Caco-2 (cell line): ENCODE measurements around the gene PKD2. TPM values are rescaled to one million over a fixed set of nuclear protein-coding genes. Genes with fewer than 3 reads are reported as not detected.
A peak's percentile ranks its signal among the peaks of the same experiment; 100 is the strongest.

Experiments
- BruUV-seq: library from RNA; stranded (reverse); fragments of 400-500 nt; replicated peaks from 2 replicates; lab custom pipeline; 2021; lab: Mats Ljungman, UMichigan
- CTCF ChIA-PET: fragments of 300-600 bp; sonication (Branson Sonifier 250); formaldehyde crosslinking; loops from one replicate; lab custom pipeline; 2022; ENCODE audit warnings: antibody characterized with exemption; lab: Charles Lee
- POLR2A ChIA-PET: fragments of 300-600 bp; sonication (Branson Sonifier 250); formaldehyde crosslinking; loops from one replicate; lab custom pipeline; 2022; ENCODE audit warnings: antibody characterized with exemption; lab: Charles Lee
- DNase-seq, 2 experiments: peaks; one replicate each; pipeline versions ENCODE4 v3.0.0 to v3.0.0-alpha.2; 2020 to 2022
- H3K27me3 ChIP-seq: replicated peaks from 2 replicates; pipeline ENCODE4 v1.6.0; 2011; ENCODE audit warnings: low read length; ENCODE audit not compliant: control insufficient read depth, insufficient read depth
- H3K36me3 ChIP-seq: 2 replicates; pipeline ENCODE4 v1.5.1; 2011; ENCODE audit warnings: low read length; ENCODE audit not compliant: control insufficient read depth, insufficient read depth
- H3K4me1 ChIP-seq: fragments of 250-450 bp; sonication (Bioruptor Pico); 2 replicates; pipeline ENCODE4 v1.5.1; 2020; ENCODE audit warnings: mild to moderate bottlenecking
- H3K4me3 ChIP-seq: 2 replicates; pipeline ENCODE4 v1.5.1; 2011; ENCODE audit warnings: low read depth, mild to moderate bottlenecking, control low read depth, low read length
- H3K9me3 ChIP-seq: fragments of 250-450 bp; sonication (Bioruptor Pico); 2 replicates; pipeline ENCODE4 v1.5.1; 2020; ENCODE audit warnings: mild to moderate bottlenecking, moderate library complexity
- H3K27ac Mint-ChIP-seq: one replicate; pipeline ENCODE4 v1.8.0; 2022; ENCODE audit warnings: mixed read lengths; ENCODE audit not compliant: unreplicated experiment
- H3K27me3 Mint-ChIP-seq: one replicate; pipeline ENCODE4 v1.8.0; 2022; ENCODE audit warnings: mixed read lengths; ENCODE audit not compliant: insufficient read depth, unreplicated experiment
- H3K36me3 Mint-ChIP-seq: one replicate; pipeline ENCODE4 v1.8.0; 2022; ENCODE audit warnings: mild to moderate bottlenecking, mixed read lengths; ENCODE audit not compliant: insufficient read depth, unreplicated experiment
- H3K4me1 Mint-ChIP-seq: one replicate; pipeline ENCODE4 v1.8.0; 2022; ENCODE audit warnings: low read depth, mixed read lengths; ENCODE audit not compliant: unreplicated experiment
- H3K4me3 Mint-ChIP-seq: one replicate; pipeline ENCODE4 v1.8.0; 2022; ENCODE audit warnings: mild to moderate bottlenecking, moderate library complexity, mixed read lengths; ENCODE audit not compliant: unreplicated experiment
- H3K9me3 Mint-ChIP-seq: one replicate; pipeline ENCODE4 v1.8.0; 2022; ENCODE audit warnings: mixed read lengths; ENCODE audit not compliant: unreplicated experiment
- intact Hi-C: fragments of 100-400 bp; cut with micrococcal nuclease; formaldehyde crosslinking; loops from one replicate; pipeline ENCODE4 v1.10.0; 2022; ENCODE audit not compliant: unreplicated experiment
- total RNA-seq: library from RNA; stranded (reverse); gene quantifications from 2 replicates; pipeline ENCODE4 v1.2.3, GENCODE V29; 2022
- TF ChIP-seq, protein P1 (sequence below), 2 experiments: fragments of 200-600 bp in 1 of 2; IDR thresholded peaks; 1 replicate in 1 of 2; 2 replicates in 1 of 2; pipeline versions ENCODE4 v1.5.1 to v1.8.0; 2011 to 2022; ENCODE audit warnings: antibody characterized with exemption in 1 of 2, control low read depth in 1 of 2, inconsistent platforms in 1 of 2, low read depth in 1 of 2, low read length in 1 of 2, mild to moderate bottlenecking in 1 of 2, moderate library complexity in 1 of 2; ENCODE audit not compliant: insufficient read depth in 1 of 2, severe bottlenecking in 1 of 2, unreplicated experiment in 1 of 2

Gene PKD2
- total RNA-seq, 1 experiment from 2014 or later: 7.3 TPM

GRCh38 chr4:88008122-88008742, 797 bp downstream of the PKD2 start:
- intact Hi-C loops: no loop called here
- ChIA-PET CTCF (no interaction called here), POLR2A (no interaction called here)
- H3K36me3 Mint-ChIP-seq: no peaks in the 10 kb centered on the region
- H3K27ac Mint-ChIP-seq: no peak overlapping the region
- H3K27me3 Mint-ChIP-seq: peaks cover 7% of the 10 kb centered on the region
- peak overlapping the region; percentile 49 for H3K4me3 Mint-ChIP-seq
- TF ChIP-seq, protein P1, sequence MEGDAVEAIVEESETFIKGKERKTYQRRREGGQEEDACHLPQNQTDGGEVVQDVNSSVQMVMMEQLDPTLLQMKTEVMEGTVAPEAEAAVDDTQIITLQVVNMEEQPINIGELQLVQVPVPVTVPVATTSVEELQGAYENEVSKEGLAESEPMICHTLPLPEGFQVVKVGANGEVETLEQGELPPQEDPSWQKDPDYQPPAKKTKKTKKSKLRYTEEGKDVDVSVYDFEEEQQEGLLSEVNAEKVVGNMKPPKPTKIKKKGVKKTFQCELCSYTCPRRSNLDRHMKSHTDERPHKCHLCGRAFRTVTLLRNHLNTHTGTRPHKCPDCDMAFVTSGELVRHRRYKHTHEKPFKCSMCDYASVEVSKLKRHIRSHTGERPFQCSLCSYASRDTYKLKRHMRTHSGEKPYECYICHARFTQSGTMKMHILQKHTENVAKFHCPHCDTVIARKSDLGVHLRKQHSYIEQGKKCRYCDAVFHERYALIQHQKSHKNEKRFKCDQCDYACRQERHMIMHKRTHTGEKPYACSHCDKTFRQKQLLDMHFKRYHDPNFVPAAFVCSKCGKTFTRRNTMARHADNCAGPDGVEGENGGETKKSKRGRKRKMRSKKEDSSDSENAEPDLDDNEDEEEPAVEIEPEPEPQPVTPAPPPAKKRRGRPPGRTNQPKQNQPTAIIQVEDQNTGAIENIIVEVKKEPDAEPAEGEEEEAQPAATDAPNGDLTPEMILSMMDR (IDR thresholded peaks at IDR 0.05; ENCODE audit: insufficient read depth in 1 of 2, low read depth in 1 of 2, low read length in 1 of 2, severe bottlenecking in 1 of 2, unreplicated experiment in 1 of 2): no peak
- H3K4me1 Mint-ChIP-seq: peaks cover 7% of the 10 kb centered on the region
- Histone ChIP-seq H3K4me3 (peak overlapping the region; percentile 61), H3K4me1 (no peaks in the 10 kb centered on the region), H3K9me3 (no peaks in the 10 kb centered on the region), H3K27me3 (no peaks in the 10 kb centered on the region), H3K36me3 (no peaks in the 10 kb centered on the region)
- no TSS peak for BruUV-seq
- DNase-seq: peak; percentile 47 to 48
- no peaks in the 10 kb centered on the region for H3K9me3 Mint-ChIP-seq

DNA sequence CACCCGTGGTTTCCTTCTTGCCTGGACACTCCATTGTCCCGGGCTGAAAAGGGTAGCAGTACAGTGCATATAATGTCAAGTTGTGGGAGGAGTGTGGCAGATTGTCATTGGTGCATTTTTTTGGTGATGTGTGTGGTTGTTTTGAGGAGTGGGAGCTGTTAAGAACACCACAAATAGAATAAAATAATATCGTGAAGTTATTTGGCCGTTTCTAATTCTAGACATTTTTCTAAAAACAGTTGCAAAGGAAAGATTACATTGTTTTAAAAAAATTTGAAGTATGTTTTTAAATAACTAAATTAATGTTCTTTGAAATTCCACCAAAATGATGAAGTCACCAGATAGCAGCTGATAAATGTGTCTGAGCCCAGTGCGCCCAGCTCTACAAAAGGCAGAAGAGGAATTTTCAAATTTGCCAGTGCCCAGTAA, 1.3 kb downstream of the PKD2 start:
- Mint-ChIP-seq H3K27ac (no peak overlapping the region), H3K4me3 (peak overlapping the region; percentile 49), H3K4me1 (peaks cover 7% of the 10 kb centered on the region), H3K9me3 (no peaks in the 10 kb centered on the region), H3K36me3 (no peaks in the 10 kb centered on the region), H3K27me3 (peaks cover 6% of the 10 kb centered on the region)
- no peaks in the 10 kb centered on the region for H3K9me3 ChIP-seq
- H3K27me3 ChIP-seq: no peaks in the 10 kb centered on the region
- CTCF ChIA-PET: no interaction called here
- no TSS peak for BruUV-seq
- no peak for DNase-seq
- H3K36me3 ChIP-seq: no peaks in the 10 kb centered on the region
- no peaks in the 10 kb centered on the region for H3K4me1 ChIP-seq
- intact Hi-C loops: no loop called here
- TF ChIP-seq, protein P1 (IDR thresholded peaks at IDR 0.05; ENCODE audit: insufficient read depth in 1 of 2, low read depth in 1 of 2, low read length in 1 of 2, severe bottlenecking in 1 of 2, unreplicated experiment in 1 of 2): no peak
- POLR2A ChIA-PET: no interaction called here
- peak overlapping the region; percentile 61 for H3K4me3 ChIP-seq

GRCh38 chr4:88009871-88010270, 2.4 kb downstream of the PKD2 start:
- Mint-ChIP-seq H3K4me1 (peaks cover 7% of the 10 kb centered on the region), H3K27me3 (peaks cover 6% of the 10 kb centered on the region), H3K9me3 (no peaks in the 10 kb centered on the region), H3K36me3 (no peaks in the 10 kb centered on the region), H3K4me3 (no peak overlapping the region), H3K27ac (no peak overlapping the region)
- no peaks in the 10 kb centered on the region for H3K9me3 ChIP-seq
- POLR2A ChIA-PET: no interaction called here
- no peak overlapping the region for H3K4me3 ChIP-seq
- H3K36me3 ChIP-seq: no peaks in the 10 kb centered on the region
- intact Hi-C loops: no loop called here
- no TSS peak for BruUV-seq
- TF ChIP-seq, protein P1 (IDR thresholded peaks at IDR 0.05; ENCODE audit: insufficient read depth in 1 of 2, low read depth in 1 of 2, low read length in 1 of 2, severe bottlenecking in 1 of 2, unreplicated experiment in 1 of 2): no peak
- no peaks in the 10 kb centered on the region for H3K4me1 ChIP-seq
- no peaks in the 10 kb centered on the region for H3K27me3 ChIP-seq
- CTCF ChIA-PET: interaction anchor here (0.7 kb wide), 1 partner anchor 653 kb away, joined by 3 read pairs; no protein-coding TSS in a partner anchor
- no peak for DNase-seq
